Lower lobe of right lung (tissue), 2 donors: ENCODE measurements around the gene GUCY2C. TPM values are rescaled to one million over a fixed set of nuclear protein-coding genes. Genes with fewer than 3 reads are reported as not detected.

Experiments used
- ATAC-seq, 2 donors: fragments of 200-7000 bp; cut with Tn5 transposase; one replicate each; pipeline ENCODE4 v1.9.1; 2020 to 2022; ENCODE audit warnings: mild to moderate bottlenecking in 2 of 2, moderate library complexity in 2 of 2
- DNase-seq: peaks from one replicate; pipeline ENCODE4 v3.0.0-alpha.2; 2020
- H3K27ac ChIP-seq: fragments of 200-600 bp; one replicate; pipeline ENCODE4 v1.8.0; 2022
- H3K27me3 ChIP-seq: fragments of 200-600 bp; one replicate; pipeline ENCODE4 v1.8.0; 2022; ENCODE audit warnings: low read depth
- H3K36me3 ChIP-seq: fragments of 200-600 bp; one replicate; pipeline ENCODE4 v1.8.0; 2022; ENCODE audit warnings: mild to moderate bottlenecking
- H3K4me1 ChIP-seq: fragments of 200-600 bp; one replicate; pipeline ENCODE4 v1.8.0; 2022
- H3K4me3 ChIP-seq: fragments of 200-600 bp; one replicate; pipeline ENCODE4 v1.8.0; 2022; ENCODE audit warnings: mild to moderate bottlenecking
- H3K9me3 ChIP-seq: fragments of 200-600 bp; one replicate; pipeline ENCODE4 v1.8.0; 2022
- intact Hi-C: fragments of 100-400 bp; cut with DNase I; formaldehyde crosslinking; loops from one replicate; pipeline ENCODE4 v1.11.0; 2022
- total RNA-seq: library from RNA; stranded (reverse); fragmentation: NEBNext Ultra II Directional; extraction: Animal tissue kit (Norgen Biotek cat#: 25700); gene quantifications from one replicate; pipeline ENCODE4 v1.2.1, GENCODE V29; 2021
- TF ChIP-seq, protein P1 (sequence below): fragments of 200-600 bp; IDR thresholded peaks from one replicate; pipeline ENCODE4 v1.8.0; 2022; ENCODE audit warnings: antibody characterized with exemption, mild to moderate bottlenecking
- donor health status: DM: no; HTN: yes; CAD: no; lungs with severe emphysema.

GUCY2C gene
- total RNA-seq, 1 donor from 2014 or later = not detected

- no peaks in the 10 kb centered on the region for H3K9me3 ChIP-seq
- no peaks in the 10 kb centered on the region for H3K36me3 ChIP-seq
- DNase-seq = no peak
- no peaks in the 10 kb centered on the region for H3K4me1 ChIP-seq
- no peak for ATAC-seq
- no peak overlapping the region for H3K4me3 ChIP-seq
- H3K27ac ChIP-seq = no peak overlapping the region
- no peaks in the 10 kb centered on the region for H3K27me3 ChIP-seq
- TF ChIP-seq, protein P1, sequence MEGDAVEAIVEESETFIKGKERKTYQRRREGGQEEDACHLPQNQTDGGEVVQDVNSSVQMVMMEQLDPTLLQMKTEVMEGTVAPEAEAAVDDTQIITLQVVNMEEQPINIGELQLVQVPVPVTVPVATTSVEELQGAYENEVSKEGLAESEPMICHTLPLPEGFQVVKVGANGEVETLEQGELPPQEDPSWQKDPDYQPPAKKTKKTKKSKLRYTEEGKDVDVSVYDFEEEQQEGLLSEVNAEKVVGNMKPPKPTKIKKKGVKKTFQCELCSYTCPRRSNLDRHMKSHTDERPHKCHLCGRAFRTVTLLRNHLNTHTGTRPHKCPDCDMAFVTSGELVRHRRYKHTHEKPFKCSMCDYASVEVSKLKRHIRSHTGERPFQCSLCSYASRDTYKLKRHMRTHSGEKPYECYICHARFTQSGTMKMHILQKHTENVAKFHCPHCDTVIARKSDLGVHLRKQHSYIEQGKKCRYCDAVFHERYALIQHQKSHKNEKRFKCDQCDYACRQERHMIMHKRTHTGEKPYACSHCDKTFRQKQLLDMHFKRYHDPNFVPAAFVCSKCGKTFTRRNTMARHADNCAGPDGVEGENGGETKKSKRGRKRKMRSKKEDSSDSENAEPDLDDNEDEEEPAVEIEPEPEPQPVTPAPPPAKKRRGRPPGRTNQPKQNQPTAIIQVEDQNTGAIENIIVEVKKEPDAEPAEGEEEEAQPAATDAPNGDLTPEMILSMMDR = no peak
- intact Hi-C loops = no loop called here
These were observed 42.0 kb downstream of the GUCY2C start for GRCh38 chr12:14654416-14654815.

- H3K36me3 ChIP-seq = no peaks in the 10 kb centered on the region
- TF ChIP-seq, protein P1 = no peak
- DNase-seq = no peak
- H3K4me1 ChIP-seq = no peaks in the 10 kb centered on the region
- ATAC-seq = no peak
- no peak overlapping the region for H3K4me3 ChIP-seq
- intact Hi-C loops = no loop called here
- H3K27me3 ChIP-seq = no peaks in the 10 kb centered on the region
- H3K9me3 ChIP-seq = no peaks in the 10 kb centered on the region
- no peak overlapping the region for H3K27ac ChIP-seq
These were observed 43.9 kb downstream of the GUCY2C start for GRCh38 chr12:14652483-14652882.

DNA sequence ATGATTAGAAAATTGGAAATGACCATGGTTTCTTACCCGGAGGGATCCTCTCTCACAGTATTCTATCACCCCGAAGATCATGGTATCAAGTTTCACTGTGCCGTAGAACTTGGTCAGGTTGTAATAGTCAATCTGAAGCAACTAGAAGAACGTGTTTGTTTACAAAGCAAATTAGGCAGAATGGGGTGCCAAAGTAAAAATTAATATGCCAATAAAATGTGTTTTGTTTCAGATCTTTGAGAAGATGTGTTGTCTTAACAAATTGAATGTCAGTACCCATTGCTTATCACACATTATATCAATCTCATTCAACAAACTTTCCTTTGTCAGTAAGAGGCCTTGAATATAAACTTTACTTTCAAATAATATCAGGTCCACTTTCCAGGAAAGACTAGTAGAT is 45.0 kb downstream of the GUCY2C start:
- Histone ChIP-seq H3K4me3 (no peak overlapping the region), H3K9me3 (no peaks in the 10 kb centered on the region), H3K27ac (no peak overlapping the region), H3K4me1 (no peaks in the 10 kb centered on the region), H3K27me3 (no peaks in the 10 kb centered on the region), H3K36me3 (no peaks in the 10 kb centered on the region)
- TF ChIP-seq, protein P1 = no peak
- no peak for DNase-seq
- ATAC-seq = no peak
- intact Hi-C loops = no loop called here

DNA sequence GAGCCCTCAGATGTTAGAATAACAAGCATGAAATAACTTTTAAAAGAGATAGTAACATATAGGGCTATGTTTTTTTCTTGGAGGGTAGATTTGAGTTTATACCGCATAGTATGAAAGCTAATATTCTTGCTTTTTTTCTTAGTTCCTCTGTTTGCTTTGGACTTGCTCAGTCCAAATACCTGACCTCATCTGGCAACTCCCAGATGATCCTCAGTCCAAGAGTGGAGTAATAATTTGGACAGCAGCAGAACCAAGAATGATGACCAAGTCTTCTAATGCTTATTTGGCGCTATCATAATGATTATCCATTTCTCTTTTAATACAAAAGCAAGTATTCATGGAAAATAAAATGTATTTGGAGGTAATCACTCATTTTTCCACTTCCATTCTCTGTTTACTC is 45.6 kb downstream of the GUCY2C start:
- Histone ChIP-seq H3K9me3 (no peaks in the 10 kb centered on the region), H3K27me3 (no peaks in the 10 kb centered on the region), H3K4me1 (no peaks in the 10 kb centered on the region), H3K27ac (no peak overlapping the region), H3K4me3 (no peak overlapping the region), H3K36me3 (no peaks in the 10 kb centered on the region)
- no peak for DNase-seq
- TF ChIP-seq, protein P1 = no peak
- intact Hi-C loops = no loop called here
- no peak for ATAC-seq

GRCh38 chr12:14647028-14647750 is 49.2 kb downstream of the GUCY2C start:
- no peak overlapping the region for H3K27ac ChIP-seq
- no peak for ATAC-seq
- intact Hi-C loops = no loop called here

More at GRCh38 chr12:14647028-14647750, 49.2 kb downstream of the GUCY2C start:
- Histone ChIP-seq H3K9me3 (no peaks in the 10 kb centered on the region), H3K4me3 (no peak overlapping the region), H3K27me3 (no peaks in the 10 kb centered on the region), H3K4me1 (peaks cover 17% of the 10 kb centered on the region), H3K36me3 (no peaks in the 10 kb centered on the region)
- no peak for DNase-seq
- TF ChIP-seq, protein P1 = no peak
